Measurements from ENCODE around the gene SSRP1.

Gene SSRP1

GRCh38 chr11:57313071-57313787 is 22.5 kb downstream of the SSRP1 start:
- no peak for DNase-seq

DNA sequence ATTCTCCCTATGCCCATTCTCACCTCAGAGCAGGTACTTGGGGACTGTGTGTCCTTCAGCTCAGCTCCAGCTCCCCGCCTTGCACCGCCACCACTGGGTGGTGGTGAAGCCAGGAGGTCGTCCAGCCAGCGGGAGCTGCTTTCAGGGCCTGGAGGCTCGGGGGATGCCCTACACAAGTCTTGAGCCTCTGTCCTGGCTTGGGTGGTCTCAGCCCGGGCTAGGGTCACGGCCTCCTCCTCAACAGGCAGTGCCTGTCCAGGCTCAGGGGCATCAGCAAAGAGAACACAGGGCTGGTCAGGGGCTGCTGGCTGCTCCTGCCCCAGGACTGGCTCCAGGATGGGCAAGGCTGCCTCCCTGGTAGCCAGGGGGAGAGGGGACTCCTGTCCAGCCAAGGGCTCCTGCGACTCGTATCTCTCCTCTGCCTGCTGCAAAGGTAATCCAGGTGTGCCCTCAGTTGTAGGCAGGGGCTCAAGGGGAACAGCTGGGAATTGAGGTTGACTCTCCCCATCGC is 23.1 kb downstream of the SSRP1 start:
- no peak for DNase-seq

- DNase-seq: peak; percentile 59 to 85
Observed at GRCh38 chr11:57311109-57311936, 24.4 kb downstream of the SSRP1 start.

GRCh38 chr11:57310630-57311086 is 25.0 kb downstream of the SSRP1 start:
- DNase-seq: no peak

DNA sequence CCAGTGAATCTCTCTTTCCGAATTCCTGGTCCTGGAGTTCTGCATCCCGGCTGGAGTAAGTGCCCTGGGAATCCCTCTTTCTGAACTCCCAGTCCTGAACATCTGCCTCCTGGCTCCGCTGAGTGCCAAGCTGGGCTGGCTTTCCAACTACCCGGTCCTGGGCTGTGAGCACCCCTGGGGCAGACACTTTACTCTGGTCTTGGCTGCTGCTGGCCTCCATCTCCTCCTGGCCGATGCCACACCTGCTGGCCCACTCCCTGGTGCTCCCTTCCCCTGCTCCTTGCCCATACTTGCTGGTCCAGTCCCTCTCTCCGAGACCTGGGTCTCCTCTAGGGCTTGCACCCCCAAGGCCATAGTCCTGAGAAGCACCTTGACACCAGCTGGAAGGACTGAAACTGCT is 25.6 kb downstream of the SSRP1 start:
- DNase-seq: no peak

- DNase-seq: no peak
Observed at GRCh38 chr11:57309106-57310059, 26.3 kb downstream of the SSRP1 start.

- no peak for DNase-seq
Observed at GRCh38 chr11:57308426-57309060, 27.1 kb downstream of the SSRP1 start.

- no peak for DNase-seq
Observed at GRCh38 chr11:57307666-57308270, 27.9 kb downstream of the SSRP1 start.

DNA sequence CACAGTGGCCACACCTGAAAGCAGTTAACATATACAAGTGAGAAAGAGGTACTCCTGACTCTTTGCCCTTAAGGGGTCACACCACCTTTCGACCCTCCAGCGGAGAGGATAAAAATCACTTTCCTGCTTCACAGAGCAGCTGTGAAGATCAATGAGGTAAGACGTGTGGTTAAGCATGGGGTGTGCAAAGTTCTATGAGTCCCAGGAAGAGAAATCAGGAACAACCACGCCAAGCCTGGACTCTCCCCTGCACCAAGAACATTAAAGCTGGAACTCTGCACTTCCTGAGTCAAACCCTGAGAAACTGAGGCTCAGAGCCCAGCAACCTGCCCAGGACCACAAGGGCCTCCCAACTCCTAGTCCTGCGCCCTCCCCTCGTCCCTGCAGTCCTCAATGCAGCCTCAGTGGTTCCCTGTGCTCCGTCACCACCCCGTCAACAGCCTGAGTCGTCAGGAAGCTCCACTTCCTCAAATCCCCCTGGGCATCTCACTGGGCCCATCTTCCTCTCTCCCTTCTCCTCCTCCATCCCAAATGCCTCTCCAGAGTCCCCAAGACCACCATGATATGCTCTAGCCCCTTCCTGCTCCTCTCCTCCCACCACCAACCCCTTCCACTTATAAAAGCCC is 28.6 kb downstream of the SSRP1 start:
- DNase-seq: peak; percentile 39 to 63

DNA sequence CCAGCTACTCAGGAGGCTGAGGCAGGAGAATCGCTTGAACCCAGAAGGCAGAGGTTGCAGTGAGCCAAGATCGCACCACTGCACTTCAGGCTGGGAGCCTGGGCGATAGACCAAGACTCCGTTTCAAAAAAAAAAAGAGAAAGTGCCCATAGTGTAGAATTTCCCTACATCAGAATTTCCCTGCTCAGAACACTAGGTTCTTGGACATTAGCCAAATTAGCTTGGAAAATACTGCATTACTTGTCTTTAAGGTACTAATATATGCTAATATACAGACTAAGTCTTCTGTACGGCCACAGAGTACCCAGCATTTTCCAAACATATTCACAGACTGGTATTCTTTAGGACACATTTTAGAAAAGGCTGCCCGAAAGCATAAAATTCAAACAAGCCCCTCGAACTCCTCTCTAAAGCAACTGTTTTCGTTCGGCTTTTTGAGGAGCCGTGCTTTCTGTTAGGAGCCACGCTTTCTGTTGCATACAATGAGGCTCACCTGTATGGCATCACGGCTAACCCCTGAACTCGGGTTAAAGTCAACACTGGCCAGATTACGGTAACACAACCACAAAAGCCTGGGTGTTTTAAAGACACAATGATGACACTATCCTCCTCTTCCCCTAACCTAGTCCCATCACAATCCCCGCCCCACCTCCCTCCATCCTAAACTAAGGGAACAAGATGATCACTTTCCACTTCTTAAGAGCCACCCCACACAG is 29.4 kb downstream of the SSRP1 start:
- DNase-seq: no peak

DNA sequence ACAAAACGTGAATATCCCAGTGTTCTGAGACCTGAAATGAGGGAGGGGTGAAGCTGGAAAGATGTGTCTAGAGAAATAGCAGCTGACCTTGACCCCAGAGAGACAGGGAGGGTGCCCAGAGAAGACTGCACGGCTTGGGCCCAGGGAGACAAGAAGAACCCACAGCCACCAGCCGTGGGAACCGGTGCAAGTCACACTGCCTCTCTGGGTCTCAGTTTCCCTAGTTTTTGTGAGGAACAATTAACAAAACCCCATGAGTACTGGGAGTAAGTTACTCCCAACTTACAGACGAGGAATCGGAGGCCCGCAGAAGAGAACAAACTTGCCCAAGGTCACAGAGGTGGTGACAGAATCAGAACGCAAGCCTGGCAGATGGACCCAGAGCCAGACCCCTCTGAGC is 30.2 kb downstream of the SSRP1 start:
- no peak for DNase-seq

- no peak for DNase-seq
Observed at GRCh38 chr11:57303990-57304579, 31.6 kb downstream of the SSRP1 start.

DNA sequence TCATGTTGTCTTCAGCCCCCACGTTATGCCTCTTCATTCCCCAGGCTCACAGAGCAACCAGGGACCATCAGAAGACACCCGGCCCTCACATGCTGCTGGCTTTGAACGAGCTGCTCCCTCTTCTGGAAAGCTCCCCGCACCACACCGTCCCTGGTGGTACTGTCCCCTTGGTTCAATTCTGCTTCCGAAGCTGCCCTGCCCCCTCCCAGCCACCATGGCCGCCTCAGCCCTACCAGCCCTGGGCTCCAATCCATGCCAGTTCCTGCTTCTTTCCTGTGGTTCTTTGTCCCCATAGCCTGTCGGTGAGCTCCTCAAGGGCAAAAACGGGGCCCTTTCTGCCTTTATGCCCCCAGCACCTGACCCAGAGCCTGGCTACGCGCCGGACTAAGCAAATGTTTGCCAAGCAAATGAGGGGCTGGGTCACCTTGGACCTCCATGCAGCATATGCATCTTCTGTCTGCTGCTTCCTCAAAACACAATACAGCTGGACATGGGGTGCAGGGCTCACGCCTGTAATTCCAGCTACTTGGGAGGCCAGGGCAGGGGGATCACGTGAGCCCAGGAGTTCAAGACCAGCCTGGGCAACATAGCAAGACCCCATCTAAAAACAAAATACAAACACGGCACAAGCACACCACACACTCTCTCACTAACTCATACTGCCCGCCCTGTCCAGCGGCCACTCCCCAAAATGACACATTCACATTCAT is 32.3 kb downstream of the SSRP1 start:
- DNase-seq: no peak

DNA sequence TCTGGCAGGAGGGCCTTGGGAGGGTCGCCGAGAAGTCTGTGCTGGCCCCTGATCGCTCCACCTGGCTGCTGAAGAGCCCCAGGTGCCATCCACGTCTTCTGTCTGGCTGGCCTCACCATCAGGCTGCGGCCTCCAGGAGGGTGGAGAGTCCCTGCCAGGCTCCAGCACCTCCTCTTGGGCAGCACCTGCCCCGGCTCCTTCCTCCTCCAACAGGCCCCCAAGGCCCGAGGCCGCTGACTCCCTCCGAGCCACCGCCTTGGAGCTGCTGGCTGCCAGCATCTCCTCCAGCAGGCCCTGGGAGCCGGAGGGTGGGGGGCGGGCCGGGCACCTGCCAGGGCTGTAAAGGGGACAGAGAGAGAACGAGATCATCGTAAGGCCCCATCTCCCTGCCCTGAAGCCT is 33.2 kb downstream of the SSRP1 start:
- no peak for DNase-seq

DNA sequence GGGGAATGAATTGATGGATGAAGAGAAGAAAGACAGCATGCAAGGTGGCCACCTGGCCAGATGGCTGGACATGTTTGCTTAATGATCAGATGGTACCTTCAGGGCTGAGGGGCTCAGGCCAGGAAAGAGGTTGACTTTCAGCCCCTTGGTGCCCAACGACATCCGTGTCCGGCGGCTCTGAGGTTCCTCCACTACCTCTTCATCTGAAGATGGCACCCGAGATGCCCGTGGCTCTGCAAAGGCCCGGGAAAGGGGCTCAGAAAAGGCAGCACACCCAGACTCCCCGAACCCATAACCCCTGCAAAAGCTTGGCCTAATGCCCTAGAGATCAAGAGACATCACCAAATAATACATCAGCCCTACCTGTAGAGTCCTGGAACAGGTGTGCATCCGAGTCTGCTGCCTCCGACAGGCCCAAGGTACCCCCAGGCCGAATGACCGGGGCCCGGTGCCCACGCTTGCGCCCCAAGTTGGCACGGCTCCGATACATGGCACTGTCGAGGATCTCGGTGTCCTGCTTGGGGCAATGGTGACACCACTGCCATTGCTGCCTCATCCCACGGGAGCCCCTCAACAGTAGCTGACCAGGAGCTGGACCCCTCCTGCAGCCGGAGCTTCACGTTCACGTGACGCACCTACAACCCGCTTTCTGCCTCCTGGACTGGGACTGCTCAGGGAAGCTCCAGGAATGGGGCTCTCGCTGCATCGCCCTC is 33.8 kb downstream of the SSRP1 start:
- no peak for DNase-seq

DNA sequence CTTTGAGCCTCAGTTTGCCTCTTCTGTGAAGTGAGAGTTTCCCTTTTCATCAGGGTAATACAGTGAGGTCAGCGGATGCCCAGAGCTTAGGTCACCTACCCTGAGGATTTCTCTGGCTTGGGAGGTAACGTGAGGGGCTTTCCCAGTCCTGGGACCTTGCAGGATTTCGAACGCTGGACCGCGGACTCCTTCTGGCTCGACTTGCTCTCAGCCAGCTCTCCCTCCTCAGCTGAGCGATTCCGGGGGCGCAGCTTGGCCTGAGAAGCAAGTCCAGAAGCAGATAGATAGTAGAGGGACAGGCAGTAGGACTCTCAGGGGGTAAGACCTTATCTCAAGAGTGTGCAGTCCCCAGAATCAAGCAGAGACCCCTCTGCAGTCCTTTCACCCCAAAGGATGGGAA is 34.9 kb downstream of the SSRP1 start:
- no peak for DNase-seq

- no peak for DNase-seq
Observed at GRCh38 chr11:57299150-57299737, 36.4 kb downstream of the SSRP1 start.

DNA sequence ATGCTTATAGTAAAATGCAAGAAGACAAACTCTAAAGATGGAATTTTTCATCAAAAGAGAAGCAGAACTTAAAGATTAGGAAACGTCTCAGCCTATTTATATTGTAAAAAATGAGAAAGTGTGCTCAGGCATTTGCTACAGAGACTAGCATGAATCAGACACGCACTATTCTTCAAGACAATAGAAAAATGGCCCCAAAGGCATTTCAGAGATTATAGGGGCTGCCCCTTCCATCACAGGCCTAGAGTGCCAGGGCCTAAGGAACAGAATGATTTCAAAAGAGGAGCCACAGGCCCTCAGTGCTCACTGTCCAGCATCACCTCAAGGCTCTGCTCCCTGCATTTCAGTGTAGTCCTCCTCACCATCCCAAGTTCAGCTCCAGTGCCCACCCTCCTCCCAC is 38.5 kb downstream of the SSRP1 start:
- DNase-seq: no peak
